HG03558 (cell line): Measurements from ENCODE around the gene HOXA11.

Experiments
- ATAC-seq: cut with Tn5 transposase; IDR thresholded peaks from one replicate; pipeline ENCODE4 v1.9.1; 2021; ENCODE audit warnings: moderate number of reproducible peaks; ENCODE audit not compliant: unreplicated experiment; ENCODE audit errors: extremely low read depth

The HOXA11 gene

DNA sequence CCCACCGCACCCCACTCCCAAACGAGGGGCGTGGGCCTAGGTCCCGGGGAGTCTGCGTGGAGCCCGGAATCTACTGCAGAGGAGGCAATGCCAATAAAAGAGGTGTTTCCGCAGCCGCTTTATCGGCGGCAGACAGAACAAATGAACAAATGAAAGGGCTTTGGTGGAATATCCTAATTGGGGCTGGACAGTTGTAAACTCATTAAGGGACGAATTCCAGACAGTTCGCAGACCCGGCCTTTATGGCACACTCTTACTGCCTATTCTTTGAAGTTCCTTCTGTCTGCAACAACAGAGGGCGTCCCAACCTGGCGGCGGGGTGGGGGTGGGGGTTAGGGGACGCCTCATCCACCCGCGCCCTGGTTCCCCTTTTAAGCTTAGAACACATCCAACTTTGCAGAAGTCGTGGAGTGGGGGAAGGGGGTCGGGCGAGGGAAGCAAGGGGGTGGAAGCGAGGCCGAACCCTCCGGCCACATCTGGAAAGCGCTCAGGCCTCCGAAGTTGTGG lies 23.8 kb downstream of the HOXA11 start:
- ATAC-seq: no peak

DNA sequence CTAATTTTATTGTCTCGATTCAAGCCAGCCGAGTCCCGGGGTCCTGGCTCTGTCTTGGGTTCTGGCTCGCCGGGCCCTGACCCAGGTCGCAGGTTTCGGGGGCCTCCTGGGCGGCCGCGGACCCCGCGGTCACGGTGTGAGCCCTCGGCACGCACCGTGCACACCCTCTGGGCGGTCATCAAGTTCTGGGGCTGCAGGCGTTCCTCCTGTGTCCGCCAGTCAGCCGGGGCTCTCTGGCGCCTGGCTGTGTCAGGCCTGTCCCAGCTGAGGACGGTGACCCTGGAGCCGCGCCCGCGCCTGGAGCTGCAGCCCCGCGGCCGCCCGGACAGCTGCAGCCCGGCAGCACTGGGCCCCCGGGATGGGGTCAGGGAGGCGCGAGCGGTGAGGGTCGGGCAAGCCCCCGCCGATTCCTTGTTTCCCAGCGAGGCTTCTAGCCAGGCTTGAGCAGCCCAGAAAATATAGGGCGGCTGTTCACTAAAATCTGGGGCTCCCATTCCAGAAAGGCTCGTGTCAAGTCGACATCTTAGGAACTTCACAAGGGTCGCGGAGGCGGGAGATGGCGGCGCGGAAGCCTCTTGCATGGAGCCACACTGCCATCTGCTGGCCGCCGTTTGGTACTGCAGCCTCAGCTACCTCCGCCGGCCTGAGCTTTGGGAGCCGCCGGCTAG lies 24.4 kb downstream of the HOXA11 start:
- no peak for ATAC-seq

DNA sequence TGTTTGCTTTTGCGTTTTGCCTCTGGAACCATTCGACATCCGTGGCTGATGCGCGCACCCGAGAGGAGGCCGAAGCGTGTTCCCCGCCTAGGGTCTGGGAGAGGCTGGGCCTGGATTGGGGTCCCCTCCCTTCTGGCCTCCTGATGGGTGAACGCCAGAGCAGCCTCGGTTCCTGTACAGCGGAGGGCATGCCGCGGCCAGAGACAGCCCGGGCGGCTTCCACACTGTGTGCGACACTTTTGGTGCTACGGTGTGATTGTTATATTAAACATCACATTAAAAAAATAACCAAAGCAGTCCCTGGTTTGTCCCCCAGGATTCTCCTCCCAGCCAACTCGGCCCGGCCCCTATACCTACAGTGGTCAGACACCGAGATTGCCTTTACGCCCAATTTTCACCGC lies 24.9 kb downstream of the HOXA11 start:
- ATAC-seq: no peak

DNA sequence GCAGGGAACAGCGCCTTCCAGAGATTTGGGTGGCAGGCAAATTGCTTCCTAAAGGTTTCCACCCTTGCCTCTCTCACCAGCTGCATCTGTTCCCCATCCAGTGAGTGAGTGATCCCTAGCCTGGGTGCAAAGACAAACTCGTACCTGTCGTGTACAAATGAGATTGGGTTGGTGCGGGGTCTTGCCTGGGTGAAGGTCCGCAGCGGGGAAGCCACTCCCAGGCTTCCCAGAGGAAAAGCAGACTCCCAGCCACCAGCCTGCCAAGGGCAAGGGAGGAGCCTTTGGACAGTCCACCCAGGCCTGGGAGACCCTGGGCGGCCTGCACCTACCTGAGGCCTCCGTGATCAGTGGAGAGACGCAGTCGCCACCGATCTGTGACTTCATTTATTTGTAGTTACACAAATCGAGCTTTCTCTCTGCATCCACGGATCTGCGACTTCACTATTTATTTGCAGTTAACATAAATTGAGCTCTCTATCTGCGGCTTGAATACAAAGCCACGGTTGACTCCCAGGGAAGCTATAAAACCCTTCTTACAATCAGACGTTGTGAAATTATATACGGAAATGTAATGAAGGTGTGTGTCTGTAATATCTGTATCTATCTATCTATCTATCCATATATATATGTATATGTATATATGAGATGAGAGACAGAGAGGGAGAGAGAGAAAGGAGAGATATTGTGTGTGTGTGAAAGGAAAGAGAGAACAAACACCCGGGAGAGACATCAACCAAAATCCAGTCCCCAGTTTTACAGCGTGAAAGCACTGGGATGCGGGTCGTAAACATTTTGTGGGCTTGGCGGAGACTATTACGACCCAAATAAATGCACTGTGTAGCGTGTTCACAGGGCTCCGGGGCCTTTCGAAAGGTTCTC lies 25.5 kb downstream of the HOXA11 start:
- no peak for ATAC-seq

DNA sequence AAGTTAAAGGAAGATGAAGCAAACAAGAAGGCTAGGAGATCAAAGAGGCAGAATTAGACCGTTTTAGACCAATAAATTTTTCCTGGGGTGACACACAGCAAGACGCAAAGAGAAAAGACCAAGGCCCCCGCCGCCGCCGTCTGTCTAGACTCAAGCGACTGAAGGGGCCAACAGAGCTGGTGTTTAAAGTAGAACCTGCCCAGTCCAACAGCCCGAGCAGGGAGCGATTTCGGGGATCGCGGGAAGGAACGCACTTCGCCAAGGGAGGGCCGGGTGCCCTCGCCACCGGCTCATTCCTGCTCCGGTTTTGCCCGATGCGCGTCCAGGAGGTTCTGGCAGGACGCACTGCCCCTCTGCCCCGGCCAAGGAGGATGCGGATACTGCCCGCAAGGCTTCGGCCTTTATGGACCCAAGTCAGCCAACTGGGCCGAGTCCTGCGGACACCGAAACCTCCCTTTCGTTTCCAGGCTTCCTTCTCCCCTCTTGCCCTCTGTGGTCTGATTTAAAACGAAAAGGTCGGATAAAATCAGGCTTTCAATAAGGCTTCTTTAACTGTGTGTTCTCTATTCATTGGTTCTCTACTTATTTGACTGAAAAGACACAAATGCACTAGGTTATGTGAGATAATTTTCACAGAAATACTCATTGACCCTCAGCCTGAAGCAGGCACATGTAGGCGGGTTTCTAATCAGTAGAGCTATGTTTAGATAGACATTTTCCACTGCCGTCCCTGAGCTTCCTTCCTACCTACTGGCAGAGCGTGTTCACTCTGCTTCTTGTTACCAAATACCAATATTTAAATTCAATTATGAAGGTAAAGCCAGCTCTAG lies 26.4 kb downstream of the HOXA11 start:
- no peak for ATAC-seq

DNA sequence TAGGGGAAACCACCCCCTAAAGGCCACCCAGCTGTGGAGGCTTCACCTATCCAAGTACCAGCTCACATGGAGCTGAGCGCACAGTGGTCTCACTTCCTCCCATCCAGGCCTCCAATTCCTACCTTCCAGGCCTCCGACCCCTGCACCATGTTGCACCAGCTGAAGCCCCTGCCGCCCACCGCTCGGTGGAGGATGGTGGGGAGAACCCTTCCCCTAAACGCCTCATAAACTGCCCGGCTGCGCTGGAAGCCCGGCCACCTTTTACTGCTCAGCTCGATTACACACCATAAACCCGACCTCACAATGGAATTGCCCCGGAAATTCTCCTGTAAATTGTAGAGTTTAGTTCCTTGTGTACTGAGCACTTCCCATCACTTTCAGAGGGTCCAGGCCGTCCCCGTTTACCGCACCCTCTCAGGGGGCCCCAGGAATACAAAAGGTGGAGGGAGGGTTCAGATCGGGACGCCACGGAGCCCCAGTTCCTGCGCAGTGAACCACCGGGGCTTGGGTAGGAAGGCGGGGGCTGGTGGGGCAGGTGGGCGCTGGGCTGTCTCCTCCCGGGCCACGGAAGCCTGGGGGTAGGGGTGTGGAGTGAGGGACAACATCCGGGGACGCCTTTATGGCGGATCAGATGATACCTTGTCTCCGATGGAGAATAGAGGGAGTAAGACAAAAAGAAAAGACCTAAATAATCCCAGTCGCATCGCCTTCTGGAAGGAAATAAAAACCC lies 27.2 kb downstream of the HOXA11 start:
- no peak for ATAC-seq

DNA sequence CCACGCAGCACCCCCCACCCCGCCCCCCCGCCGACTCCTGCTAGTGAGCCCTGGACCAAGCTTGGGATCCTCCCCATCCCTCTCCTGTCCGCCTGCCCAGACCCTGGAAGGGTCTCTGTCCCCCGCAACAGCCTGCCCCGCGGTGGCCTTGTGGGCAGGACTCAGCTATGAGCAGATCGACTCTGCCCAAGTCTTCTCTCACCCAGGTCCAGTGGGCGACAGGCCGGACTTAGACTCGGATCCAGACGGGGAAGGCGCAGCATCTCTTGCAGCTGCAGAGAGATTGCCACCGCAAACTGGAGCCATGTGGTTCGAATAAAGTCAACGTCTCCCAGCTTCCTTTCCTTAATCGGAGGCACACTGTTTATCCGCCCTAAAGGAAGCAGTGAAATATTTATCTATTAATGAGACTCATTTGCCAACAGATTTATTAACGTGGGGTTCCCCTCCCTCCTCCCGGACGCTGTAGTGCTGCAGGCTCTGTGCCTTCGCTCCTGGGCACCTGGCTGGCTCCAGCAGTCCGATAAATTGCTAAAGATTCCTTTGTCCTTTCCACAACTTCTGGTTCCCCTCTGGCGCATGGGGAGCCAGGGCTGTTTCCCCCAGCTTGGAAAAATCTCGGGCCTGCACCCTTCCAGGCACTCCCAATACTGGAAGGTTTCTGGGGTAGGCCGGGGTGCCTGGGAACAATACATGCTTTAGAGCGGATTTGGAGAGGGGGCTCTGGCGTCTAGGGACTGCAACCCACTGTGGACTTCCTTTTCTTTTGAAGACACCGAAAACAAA lies 27.9 kb downstream of the HOXA11 start:
- ATAC-seq: no peak

DNA sequence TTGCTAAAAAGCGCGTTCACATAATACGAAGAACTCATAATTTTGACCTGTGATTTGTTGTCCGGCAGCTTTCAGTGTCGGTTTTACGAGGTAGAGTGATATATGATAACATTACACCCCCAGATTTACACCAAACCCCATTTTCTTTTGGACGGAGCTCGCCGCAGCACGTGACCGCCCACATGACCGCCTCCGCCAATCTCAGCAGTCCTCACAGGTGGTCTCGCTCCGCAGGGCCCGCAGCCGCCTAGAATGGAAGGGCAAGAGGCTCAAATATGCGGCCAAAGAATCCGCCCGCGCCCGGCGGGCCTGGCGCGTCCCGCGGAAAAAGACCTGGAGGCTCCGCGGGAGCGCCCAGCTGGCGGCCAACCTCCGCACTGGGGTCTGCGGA lies 28.5 kb downstream of the HOXA11 start, which contains the start of gene HOXA7:
Gene HOXA7, minus strand, starts transcription at position 168 of the 391 bp plus-strand sequence. Its CDS starts 130 bp downstream, at position 38.
- no peak for ATAC-seq

GRCh38 chr7:27155816-27156507 lies 29.1 kb downstream of the HOXA11 start:
- ATAC-seq: no peak

- ATAC-seq: no peak
Measured at GRCh38 chr7:27154901-27155815, 29.9 kb downstream of the HOXA11 start.

- ATAC-seq: no peak
Measured at GRCh38 chr7:27154369-27154768, 30.7 kb downstream of the HOXA11 start.

GRCh38 chr7:27153526-27153925 lies 31.5 kb downstream of the HOXA11 start:
- ATAC-seq: no peak

GRCh38 chr7:27152816-27153442 lies 32.1 kb downstream of the HOXA11 start:
- no peak for ATAC-seq

- ATAC-seq: no peak
Measured at GRCh38 chr7:27151931-27152815, 32.9 kb downstream of the HOXA11 start, which contains the start of gene HOXA3. HOXA3 (minus strand) TSS chr7:27152583; CDS start chr7:27110640, 41,943 bp downstream.

DNA sequence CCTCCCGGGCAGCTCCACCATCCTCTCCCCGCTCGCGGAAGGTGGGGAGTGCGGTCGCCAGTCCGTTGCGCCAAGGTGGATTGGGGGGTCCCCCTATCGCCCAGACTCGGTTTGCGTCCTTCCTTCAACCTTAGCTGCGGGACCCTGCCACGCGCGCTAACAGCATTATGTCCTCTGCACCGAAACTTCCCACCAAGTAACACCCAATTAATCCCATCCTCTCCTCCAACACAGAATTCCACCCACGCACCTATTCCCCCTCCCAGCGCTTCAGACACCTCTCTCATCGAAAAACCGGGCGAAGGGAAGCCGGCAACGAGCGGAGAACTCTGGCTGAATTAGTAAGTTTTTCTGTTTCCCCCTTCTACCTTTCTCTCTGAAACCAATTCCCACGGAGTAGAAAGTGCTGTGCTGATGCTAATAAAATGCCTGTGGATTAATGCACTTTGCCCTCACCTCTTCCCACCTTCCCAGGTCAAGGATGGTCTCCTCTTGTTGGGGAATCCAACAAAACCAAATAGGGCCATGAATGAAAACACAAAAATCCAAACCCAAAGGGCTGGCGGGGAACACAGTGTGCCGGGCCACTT lies 33.6 kb downstream of the HOXA11 start:
- ATAC-seq: no peak
